ENCODE measurements around the gene RASSF9. TPM values are rescaled to one million over a fixed set of nuclear protein-coding genes. Genes with fewer than 3 reads are reported as not detected.

RASSF9 gene
- total RNA-seq, 3 donors from 2014 or later = 0.49 to 1.4 (median 1.1) TPM

DNA sequence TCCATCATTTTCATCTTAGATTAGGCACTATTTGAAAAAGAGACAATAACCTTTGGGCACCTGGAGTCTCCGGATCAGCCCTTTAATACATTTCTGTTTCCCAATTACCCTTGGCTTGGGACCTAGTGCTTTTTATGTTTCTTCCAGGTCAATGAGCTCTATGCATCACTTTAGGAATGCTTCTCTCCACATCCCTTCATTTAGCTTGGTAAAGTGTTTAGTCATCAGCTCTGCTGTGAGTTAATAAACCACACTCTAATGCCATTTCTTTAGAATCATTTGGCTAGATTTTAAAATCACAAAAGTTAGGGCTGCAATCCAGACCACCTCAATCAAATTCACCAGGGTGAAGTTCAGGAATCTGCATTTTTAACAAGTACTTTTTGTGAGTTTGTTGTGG, 41.7 kb downstream of the RASSF9 start:
- no peaks in the 10 kb centered on the region for H3K4me1 ChIP-seq (ENCODE audit: low read depth)
- H3K36me3 ChIP-seq (ENCODE audit: low read depth) = no peaks in the 10 kb centered on the region
- ATAC-seq = no peak
- intact Hi-C loops (cut with DNase I, micrococcal nuclease) = no loop called here
- no peak for TF ChIP-seq CTCF (IDR thresholded peaks at IDR 0.05)
- no peak for DNase-seq
- H3K9me3 ChIP-seq = no peaks in the 10 kb centered on the region
- no peak overlapping the region for H3K4me3 ChIP-seq

GRCh38 chr12:85784096-85784720, 52.0 kb downstream of the RASSF9 start:
- ATAC-seq = no peak
- no peak overlapping the region for H3K4me3 ChIP-seq
- TF ChIP-seq CTCF (IDR thresholded peaks at IDR 0.05) = no peak
- H3K9me3 ChIP-seq = no peaks in the 10 kb centered on the region
- no peaks in the 10 kb centered on the region for H3K36me3 ChIP-seq (ENCODE audit: low read depth)
- DNase-seq = no peak
- no peaks in the 10 kb centered on the region for H3K4me1 ChIP-seq (ENCODE audit: low read depth)
- intact Hi-C loops (cut with DNase I, micrococcal nuclease) = no loop called here

DNA sequence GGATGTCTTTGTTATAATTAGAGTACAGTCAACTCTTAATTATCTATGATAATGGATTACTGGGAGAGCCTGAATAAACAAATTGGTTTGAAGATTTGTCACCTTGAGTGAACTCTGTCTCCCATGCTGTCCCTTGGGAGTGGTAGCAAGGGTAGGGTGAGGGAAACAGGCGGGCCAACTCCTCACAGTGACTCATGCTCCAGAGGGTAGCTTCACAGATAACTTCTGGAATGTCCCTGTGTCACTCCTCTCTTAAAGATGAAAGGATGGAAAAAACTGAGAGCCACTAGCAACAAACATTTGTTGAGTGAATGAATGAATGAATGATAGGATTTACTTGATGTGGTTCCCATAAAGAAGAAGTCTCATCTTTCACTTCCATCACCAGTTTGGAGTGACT, 53.5 kb downstream of the RASSF9 start:
- no peaks in the 10 kb centered on the region for H3K36me3 ChIP-seq (ENCODE audit: low read depth)
- no peak for TF ChIP-seq CTCF (IDR thresholded peaks at IDR 0.05)
- intact Hi-C loops (cut with DNase I, micrococcal nuclease) = no loop called here
- H3K4me3 ChIP-seq = no peak overlapping the region
- no peaks in the 10 kb centered on the region for H3K9me3 ChIP-seq
- no peaks in the 10 kb centered on the region for H3K4me1 ChIP-seq (ENCODE audit: low read depth)
- DNase-seq (no peak), ATAC-seq (no peak)

DNA sequence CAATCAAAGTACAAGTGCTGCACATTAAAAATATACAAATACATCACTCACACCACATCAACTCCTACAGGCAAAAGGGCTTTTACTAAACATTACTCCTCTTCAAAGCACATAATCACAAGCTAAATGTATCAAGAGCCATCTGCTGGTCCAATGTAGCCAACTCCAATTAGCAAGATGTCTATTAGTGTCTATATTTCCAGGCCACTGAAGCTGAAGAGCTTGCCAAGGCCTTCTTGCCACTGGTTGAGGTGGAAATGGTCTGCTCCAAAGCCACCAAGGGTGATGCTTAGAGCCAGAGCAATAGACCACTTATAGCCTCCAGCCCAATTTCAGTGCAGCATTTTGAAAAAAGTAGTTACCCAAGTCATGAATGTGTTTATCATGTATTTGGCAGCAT, 54.4 kb downstream of the RASSF9 start:
- DNase-seq (no peak), ATAC-seq (no peak)
- H3K4me1 ChIP-seq (ENCODE audit: low read depth) = no peaks in the 10 kb centered on the region
- TF ChIP-seq CTCF (IDR thresholded peaks at IDR 0.05) = no peak
- intact Hi-C loops (cut with DNase I, micrococcal nuclease) = no loop called here
- H3K9me3 ChIP-seq = no peaks in the 10 kb centered on the region
- no peaks in the 10 kb centered on the region for H3K36me3 ChIP-seq (ENCODE audit: low read depth)
- H3K4me3 ChIP-seq = no peak overlapping the region

DNA sequence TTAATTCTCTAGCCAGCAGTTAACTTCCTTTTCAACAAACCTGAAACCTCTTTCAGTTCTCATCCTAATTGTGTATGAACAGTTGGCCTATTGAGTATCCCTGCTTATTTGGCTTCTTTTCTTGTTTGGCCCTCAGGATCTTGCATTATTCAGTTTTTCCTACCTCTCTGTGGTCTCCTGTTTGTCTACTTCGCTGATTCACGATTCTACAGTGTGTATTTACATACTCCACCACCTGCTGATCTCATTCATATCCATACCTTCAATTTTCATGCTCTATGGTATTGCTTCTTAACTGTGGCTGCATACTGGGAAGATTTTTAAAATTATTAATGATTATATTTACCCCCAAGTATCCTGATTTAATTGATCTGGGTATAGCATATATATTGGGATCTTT, 56.4 kb downstream of the RASSF9 start:
- no peak for ATAC-seq
- Histone ChIP-seq H3K36me3 (ENCODE audit: low read depth) (no peaks in the 10 kb centered on the region), H3K4me3 (no peak overlapping the region), H3K9me3 (no peaks in the 10 kb centered on the region), H3K4me1 (ENCODE audit: low read depth) (no peaks in the 10 kb centered on the region)
- intact Hi-C loops (cut with DNase I, micrococcal nuclease) = no loop called here
- no peak for TF ChIP-seq CTCF (IDR thresholded peaks at IDR 0.05)
- no peak for DNase-seq

DNA sequence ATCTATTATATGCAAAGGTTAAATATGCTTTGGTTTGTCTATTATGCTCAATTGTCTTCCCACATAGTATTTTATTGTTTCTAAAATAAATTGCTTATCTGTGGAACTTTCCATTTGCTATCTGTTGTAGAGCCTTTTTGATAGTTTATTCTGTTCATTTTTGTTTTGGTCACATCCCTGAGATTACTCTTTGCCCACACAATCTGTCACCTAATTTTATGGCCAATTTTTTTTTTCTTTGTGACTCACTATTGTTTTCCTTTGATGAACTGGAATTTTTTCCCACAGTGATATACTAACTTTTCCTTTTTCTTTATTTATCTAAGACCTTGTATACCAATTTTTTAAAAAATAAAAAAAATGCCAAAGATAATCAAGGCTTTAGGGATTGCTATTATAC, 61.1 kb downstream of the RASSF9 start:
- no peak for TF ChIP-seq CTCF (IDR thresholded peaks at IDR 0.05)

More for the DNA sequence above, 61.1 kb downstream of the RASSF9 start:
- Histone ChIP-seq H3K4me1 (ENCODE audit: low read depth) (no peaks in the 10 kb centered on the region), H3K9me3 (no peaks in the 10 kb centered on the region), H3K36me3 (ENCODE audit: low read depth) (no peaks in the 10 kb centered on the region), H3K4me3 (no peak overlapping the region)
- no peak for ATAC-seq
- no peak for DNase-seq
- intact Hi-C loops (cut with DNase I, micrococcal nuclease) = no loop called here
